Measurements from ENCODE around the gene KRTAP5-9. TPM values are rescaled to one million over a fixed set of nuclear protein-coding genes. Genes with fewer than 3 reads are reported as not detected.
"Not testable (repeated sequence)": the region's sequence is repeated elsewhere in the genome, so short reads cannot be mapped to it uniquely, and the experiment has no call there.

KRTAP5-9 gene
- total and polyA plus RNA-seq, 3 experiments from 2014 or later = not detected

- peaks cover 18 to 42% of the 10 kb centered on the region in 2 donors for H3K27me3 Mint-ChIP-seq
- H3K27me3 ChIP-seq (ENCODE audit: insufficient read depth, low read length, poor library complexity, severe bottlenecking); H3K9me3 ChIP-seq (ENCODE audit: low read length); DNase-seq; H3K4me3 Mint-ChIP-seq; H3K27ac ChIP-seq (ENCODE audit: low read depth, low read length); H3K36me3 ChIP-seq (ENCODE audit: insufficient read depth, low read length); POLR2A ChIA-PET; H3K4me1 ChIP-seq (ENCODE audit: insufficient read depth, low read length); H3K4me3 ChIP-seq (ENCODE audit: low read length); CTCF ChIA-PET; H3K36me3 Mint-ChIP-seq; H3K27ac Mint-ChIP-seq; H3K4me1 Mint-ChIP-seq; H3K9me3 Mint-ChIP-seq: not testable (repeated sequence)
Observed at GRCh38 chr11:71567633-71568032, 19.4 kb downstream of the KRTAP5-9 start.

GRCh38 chr11:71568704-71569349 is 20.6 kb downstream of the KRTAP5-9 start:
- H3K9me3 Mint-ChIP-seq = no peaks in the 10 kb centered on the region
- H3K27ac Mint-ChIP-seq = no peak overlapping the region

GRCh38 chr11:71571101-71571850 is 23.1 kb downstream of the KRTAP5-9 start:
- H3K4me1 Mint-ChIP-seq; H3K4me3 Mint-ChIP-seq; H3K36me3 ChIP-seq (ENCODE audit: insufficient read depth, low read length); H3K27ac Mint-ChIP-seq; H3K27me3 ChIP-seq (ENCODE audit: insufficient read depth, low read length, poor library complexity, severe bottlenecking); H3K9me3 ChIP-seq (ENCODE audit: low read length); H3K27ac ChIP-seq (ENCODE audit: low read depth, low read length); POLR2A ChIA-PET; H3K4me1 ChIP-seq (ENCODE audit: insufficient read depth, low read length); H3K4me3 ChIP-seq (ENCODE audit: low read length); DNase-seq; H3K9me3 Mint-ChIP-seq; H3K36me3 Mint-ChIP-seq: not testable (repeated sequence)
- CTCF ChIA-PET = interaction anchor here (0.7 kb wide), 1 partner anchor 9 kb away, joined by 3 read pairs; no protein-coding TSS in a partner anchor
- peaks cover 14 to 20% of the 10 kb centered on the region in 2 donors for H3K27me3 Mint-ChIP-seq

More at GRCh38 chr11:71568704-71569349, 20.6 kb downstream of the KRTAP5-9 start:
- Mint-ChIP-seq H3K36me3 (no peaks in the 10 kb centered on the region), H3K27me3 (peaks cover 16 to 36% of the 10 kb centered on the region in 2 donors), H3K4me1 (no peaks in the 10 kb centered on the region), H3K4me3 (no peak overlapping the region)
- H3K4me3 ChIP-seq (ENCODE audit: low read length) = no peak overlapping the region
- H3K9me3 ChIP-seq (ENCODE audit: low read length) = no peaks in the 10 kb centered on the region
- no peaks in the 10 kb centered on the region for H3K4me1 ChIP-seq (ENCODE audit: insufficient read depth, low read length)
- no peaks in the 10 kb centered on the region for H3K36me3 ChIP-seq (ENCODE audit: insufficient read depth, low read length)
- POLR2A ChIA-PET = no interaction called here
- CTCF ChIA-PET = no interaction called here
- no peak overlapping the region for H3K27ac ChIP-seq (ENCODE audit: low read depth, low read length)
- DNase-seq = no peak
- H3K27me3 ChIP-seq (ENCODE audit: insufficient read depth, low read length, poor library complexity, severe bottlenecking) = no peaks in the 10 kb centered on the region

GRCh38 chr11:71572811-71573210 is 24.6 kb downstream of the KRTAP5-9 start:
- no peaks in the 10 kb centered on the region for H3K36me3 Mint-ChIP-seq

GRCh38 chr11:71574418-71574817 is 26.2 kb downstream of the KRTAP5-9 start:
- H3K27me3 ChIP-seq (ENCODE audit: insufficient read depth, low read length, poor library complexity, severe bottlenecking) = no peaks in the 10 kb centered on the region
- no peaks in the 10 kb centered on the region for H3K36me3 ChIP-seq (ENCODE audit: insufficient read depth, low read length)
- H3K36me3 Mint-ChIP-seq = no peaks in the 10 kb centered on the region
- no peaks in the 10 kb centered on the region for H3K9me3 ChIP-seq (ENCODE audit: low read length)
- no peaks in the 10 kb centered on the region for H3K9me3 Mint-ChIP-seq
- ChIA-PET POLR2A (no interaction called here), CTCF (no interaction called here)
- H3K27ac ChIP-seq (ENCODE audit: low read depth, low read length) = no peak overlapping the region
- H3K4me3 Mint-ChIP-seq = no peak overlapping the region
- no peak overlapping the region for H3K4me3 ChIP-seq (ENCODE audit: low read length)
- DNase-seq = no peak
- no peaks in the 10 kb centered on the region for H3K4me1 ChIP-seq (ENCODE audit: insufficient read depth, low read length)
- H3K27ac Mint-ChIP-seq = no peak overlapping the region
- peaks cover 9% of the 10 kb centered on the region in 2 donors for H3K27me3 Mint-ChIP-seq
- no peaks in the 10 kb centered on the region for H3K4me1 Mint-ChIP-seq

More at GRCh38 chr11:71572811-71573210, 24.6 kb downstream of the KRTAP5-9 start:
- CTCF ChIA-PET = no interaction called here
- Histone ChIP-seq H3K27me3 (ENCODE audit: insufficient read depth, low read length, poor library complexity, severe bottlenecking) (no peaks in the 10 kb centered on the region), H3K4me3 (ENCODE audit: low read length) (no peak overlapping the region), H3K9me3 (ENCODE audit: low read length) (no peaks in the 10 kb centered on the region), H3K4me1 (ENCODE audit: insufficient read depth, low read length) (no peaks in the 10 kb centered on the region), H3K27ac (ENCODE audit: low read depth, low read length) (no peak overlapping the region), H3K36me3 (ENCODE audit: insufficient read depth, low read length) (no peaks in the 10 kb centered on the region)
- H3K27ac Mint-ChIP-seq = no peak overlapping the region
- no peaks in the 10 kb centered on the region for H3K4me1 Mint-ChIP-seq
- DNase-seq = no peak
- peaks cover 14 to 15% of the 10 kb centered on the region in 2 donors for H3K27me3 Mint-ChIP-seq
- H3K4me3 Mint-ChIP-seq = no peak overlapping the region
- no peaks in the 10 kb centered on the region for H3K9me3 Mint-ChIP-seq
- POLR2A ChIA-PET = no interaction called here

- Mint-ChIP-seq H3K27ac (peak overlapping the region in 1 of 8 donors; percentile 76), H3K36me3 (no peaks in the 10 kb centered on the region), H3K4me1 (peaks cover 4 to 9% (median 8%) of the 10 kb centered on the region in 3 donors), H3K27me3 (peaks cover 12 to 14% of the 10 kb centered on the region in 2 donors), H3K4me3 (no peak overlapping the region), H3K9me3 (no peaks in the 10 kb centered on the region)
- ChIA-PET POLR2A (no interaction called here), CTCF (no interaction called here)
- Histone ChIP-seq H3K27ac (ENCODE audit: low read depth, low read length) (no peak overlapping the region), H3K9me3 (ENCODE audit: low read length) (no peaks in the 10 kb centered on the region), H3K4me3 (ENCODE audit: low read length) (no peak overlapping the region), H3K4me1 (ENCODE audit: insufficient read depth, low read length) (no peaks in the 10 kb centered on the region), H3K36me3 (ENCODE audit: insufficient read depth, low read length) (no peaks in the 10 kb centered on the region), H3K27me3 (ENCODE audit: insufficient read depth, low read length, poor library complexity, severe bottlenecking) (no peaks in the 10 kb centered on the region)
- DNase-seq = no peak
Observed at GRCh38 chr11:71575723-71576424, 27.7 kb downstream of the KRTAP5-9 start.

GRCh38 chr11:71576688-71577465 is 28.7 kb downstream of the KRTAP5-9 start:
- H3K4me3 ChIP-seq (ENCODE audit: low read length); DNase-seq; H3K9me3 Mint-ChIP-seq; H3K36me3 Mint-ChIP-seq; POLR2A ChIA-PET; H3K36me3 ChIP-seq (ENCODE audit: insufficient read depth, low read length); H3K27ac ChIP-seq (ENCODE audit: low read depth, low read length); H3K4me1 ChIP-seq (ENCODE audit: insufficient read depth, low read length); H3K27ac Mint-ChIP-seq; H3K27me3 ChIP-seq (ENCODE audit: insufficient read depth, low read length, poor library complexity, severe bottlenecking); H3K9me3 ChIP-seq (ENCODE audit: low read length); H3K4me3 Mint-ChIP-seq; CTCF ChIA-PET: not testable (repeated sequence)
- Mint-ChIP-seq H3K4me1 (peaks cover 5 to 10% (median 10%) of the 10 kb centered on the region in 3 donors), H3K27me3 (peaks cover 15 to 21% of the 10 kb centered on the region in 2 donors)

Measured in CD8-positive, alpha-beta memory T cell (primary cell).